Activated CD4-positive, alpha-beta T cell treated with anti-CD3 and anti-CD28 coated beads, Interleukin-2, amount 10 ng/mL, durations not matched to agents 7 days and 5 days (primary cell): Measurements from ENCODE around the gene FAM20A. TPM values are rescaled to one million over a fixed set of nuclear protein-coding genes. Genes with fewer than 3 reads are reported as not detected.
"Not testable (repeated sequence)": the region's sequence is repeated elsewhere in the genome, so short reads cannot be mapped to it uniquely, and the experiment has no call there.

ENCODE experiments used
- CTCF ChIA-PET: fragments of 350-600 bp; sonication (Branson Sonifier 250); formaldehyde crosslinking; loops from one replicate; lab custom pipeline; 2021; ENCODE audit warnings: antibody characterized with exemption; lab: Charles Lee
- POLR2A ChIA-PET: fragments of 350-600 bp; sonication (Branson Sonifier 250); formaldehyde crosslinking; loops from one replicate; lab custom pipeline; 2021; ENCODE audit warnings: antibody characterized with exemption; lab: Charles Lee
- DNase-seq: peaks from one replicate; pipeline ENCODE4 v3.0.0-alpha.2; 2020
- H3K27ac Mint-ChIP-seq: one replicate; pipeline ENCODE4 v1.8.0; 2021; ENCODE audit warnings: mild to moderate bottlenecking, moderate library complexity, mixed read lengths
- H3K27me3 Mint-ChIP-seq: one replicate; pipeline ENCODE4 v1.8.0; 2021; ENCODE audit warnings: mixed read lengths
- H3K36me3 Mint-ChIP-seq: one replicate; pipeline ENCODE4 v1.8.0; 2021; ENCODE audit warnings: low read depth, mixed read lengths
- H3K4me1 Mint-ChIP-seq: one replicate; pipeline ENCODE4 v1.8.0; 2021; ENCODE audit warnings: mixed read lengths
- H3K4me3 Mint-ChIP-seq: one replicate; pipeline ENCODE4 v1.8.0; 2021; ENCODE audit warnings: mild to moderate bottlenecking, moderate library complexity, mixed read lengths
- H3K9me3 Mint-ChIP-seq: one replicate; pipeline ENCODE4 v1.8.0; 2021; ENCODE audit warnings: mixed read lengths
- total RNA-seq, 2 experiments: library from RNA; stranded (reverse); gene quantifications; one replicate each; pipeline ENCODE4 v1.2.3, GENCODE V29; 2021

FAM20A gene
- total RNA-seq, 2 experiments from 2014 or later: not detected

GRCh38 chr17:68592682-68593641, 8.2 kb downstream of the FAM20A start:
- Mint-ChIP-seq H3K9me3 (no peaks in the 10 kb centered on the region), H3K36me3 (no peaks in the 10 kb centered on the region), H3K27me3 (peaks cover 48% of the 10 kb centered on the region), H3K27ac (no peak overlapping the region), H3K4me1 (peaks cover 13% of the 10 kb centered on the region), H3K4me3 (no peak overlapping the region)
- no peak for DNase-seq
- ChIA-PET CTCF (interaction anchor here (0.7 kb wide), 1 partner anchor 25 kb away, joined by 3 read pairs; no protein-coding TSS in a partner anchor), POLR2A (no interaction called here)

DNA sequence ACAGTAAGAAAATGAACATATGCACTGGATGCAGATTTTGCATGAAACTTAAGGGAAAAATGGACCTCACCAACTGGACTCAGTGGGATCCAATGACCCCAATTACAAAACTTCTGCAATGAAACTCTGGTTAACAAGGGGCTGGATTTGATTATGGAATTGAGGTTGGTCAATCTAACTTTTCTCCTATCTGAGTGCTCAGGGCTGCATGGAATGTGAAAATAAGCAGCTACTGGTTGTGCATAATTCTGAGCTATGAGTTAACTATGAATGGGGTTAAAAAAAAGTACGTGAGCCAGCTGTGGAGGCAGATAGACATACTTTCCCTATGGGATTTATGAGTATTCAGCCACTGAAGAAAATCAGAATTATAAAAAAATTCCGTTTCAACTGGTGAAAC, 9.2 kb downstream of the FAM20A start:
- Mint-ChIP-seq H3K27me3 (peaks cover 42% of the 10 kb centered on the region), H3K27ac (no peak overlapping the region), H3K36me3 (no peaks in the 10 kb centered on the region), H3K9me3 (no peaks in the 10 kb centered on the region), H3K4me1 (peaks cover 13% of the 10 kb centered on the region), H3K4me3 (no peak overlapping the region)
- ChIA-PET CTCF (no interaction called here), POLR2A (no interaction called here)
- no peak for DNase-seq

GRCh38 chr17:68591583-68591982, 9.6 kb downstream of the FAM20A start:
- Mint-ChIP-seq H3K27me3 (peaks cover 38% of the 10 kb centered on the region), H3K4me1 (peaks cover 13% of the 10 kb centered on the region), H3K27ac (no peak overlapping the region), H3K9me3 (no peaks in the 10 kb centered on the region), H3K4me3 (no peak overlapping the region), H3K36me3 (no peaks in the 10 kb centered on the region)
- ChIA-PET POLR2A (no interaction called here), CTCF (no interaction called here)
- DNase-seq: no peak

GRCh38 chr17:68589086-68589485, 12.1 kb downstream of the FAM20A start:
- H3K9me3 Mint-ChIP-seq: no peaks in the 10 kb centered on the region
- no peaks in the 10 kb centered on the region for H3K4me1 Mint-ChIP-seq
- H3K27me3 Mint-ChIP-seq: peaks cover 22% of the 10 kb centered on the region
- no peak overlapping the region for H3K4me3 Mint-ChIP-seq
- CTCF ChIA-PET: no interaction called here
- H3K36me3 Mint-ChIP-seq: no peaks in the 10 kb centered on the region
- DNase-seq: no peak
- POLR2A ChIA-PET: no interaction called here
- no peak overlapping the region for H3K27ac Mint-ChIP-seq

DNA sequence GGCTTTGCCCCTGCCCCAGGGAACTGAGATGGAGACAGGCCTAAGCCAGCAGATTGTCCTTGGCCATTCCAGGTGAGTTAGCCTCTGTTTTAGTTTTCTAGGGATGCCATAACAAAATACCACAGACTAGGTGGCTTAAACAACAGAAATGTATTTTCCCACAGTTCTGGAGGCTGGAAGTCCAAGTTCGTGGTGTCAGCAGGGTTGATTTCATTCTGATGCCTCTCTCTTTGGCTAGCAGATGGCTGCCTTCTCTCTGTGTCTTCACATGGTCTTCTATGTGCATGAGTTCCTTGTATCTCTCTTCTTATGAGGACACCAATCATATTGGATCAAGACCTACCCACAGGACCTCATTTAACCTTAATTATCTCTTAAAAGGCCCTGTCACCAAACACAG, 12.8 kb downstream of the FAM20A start:
- POLR2A ChIA-PET: no interaction called here
- Mint-ChIP-seq H3K9me3 (no peaks in the 10 kb centered on the region), H3K27me3 (peaks cover 20% of the 10 kb centered on the region), H3K27ac (no peak overlapping the region), H3K36me3 (no peaks in the 10 kb centered on the region), H3K4me1 (no peaks in the 10 kb centered on the region), H3K4me3 (no peak overlapping the region)
- DNase-seq: no peak
- CTCF ChIA-PET: interaction anchor here (1.2 kb wide), 1 partner anchor 13 kb away, joined by 3 read pairs; no protein-coding TSS in a partner anchor

DNA sequence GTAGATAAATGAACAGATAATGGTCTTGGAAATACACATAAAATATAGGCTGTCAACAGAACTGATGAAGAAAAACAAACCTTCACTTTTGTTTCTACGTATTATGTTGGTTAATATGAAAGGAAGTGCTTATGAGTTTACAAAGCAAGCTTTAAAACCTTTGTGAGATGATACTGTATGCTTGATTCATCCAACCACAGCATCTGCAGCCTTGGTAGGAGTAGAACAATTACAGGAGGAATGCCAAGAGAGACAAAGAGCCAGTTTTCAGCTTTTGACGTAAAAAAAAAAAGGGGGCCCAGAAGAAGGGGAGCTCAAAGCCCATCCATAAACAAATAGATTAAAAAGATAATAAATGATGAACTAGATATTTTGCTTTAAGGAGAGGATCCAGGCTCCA, 13.3 kb downstream of the FAM20A start:
- CTCF ChIA-PET: interaction anchor here (1.2 kb wide), 1 partner anchor 12 kb away, joined by 3 read pairs; no protein-coding TSS in a partner anchor
- no peaks in the 10 kb centered on the region for H3K9me3 Mint-ChIP-seq
- DNase-seq: no peak
- no peak overlapping the region for H3K27ac Mint-ChIP-seq
- H3K36me3 Mint-ChIP-seq: no peaks in the 10 kb centered on the region
- no peak overlapping the region for H3K4me3 Mint-ChIP-seq
- H3K4me1 Mint-ChIP-seq: no peaks in the 10 kb centered on the region
- H3K27me3 Mint-ChIP-seq: peaks cover 18% of the 10 kb centered on the region
- POLR2A ChIA-PET: no interaction called here

GRCh38 chr17:68587026-68587425, 14.1 kb downstream of the FAM20A start:
- POLR2A ChIA-PET: no interaction called here
- H3K27me3 Mint-ChIP-seq: peaks cover 12% of the 10 kb centered on the region
- H3K36me3 Mint-ChIP-seq: no peaks in the 10 kb centered on the region
- no peaks in the 10 kb centered on the region for H3K9me3 Mint-ChIP-seq
- no peaks in the 10 kb centered on the region for H3K4me1 Mint-ChIP-seq
- H3K27ac Mint-ChIP-seq: no peak overlapping the region
- DNase-seq: no peak
- H3K4me3 Mint-ChIP-seq: no peak overlapping the region
- CTCF ChIA-PET: interaction anchor here (1.2 kb wide), 1 partner anchor 11 kb away, joined by 3 read pairs; no protein-coding TSS in a partner anchor

- DNase-seq: no peak
- Mint-ChIP-seq H3K36me3 (no peaks in the 10 kb centered on the region), H3K27me3 (peaks cover 9% of the 10 kb centered on the region), H3K9me3 (no peaks in the 10 kb centered on the region), H3K27ac (no peak overlapping the region), H3K4me1 (no peaks in the 10 kb centered on the region), H3K4me3 (no peak overlapping the region)
- CTCF ChIA-PET: no interaction called here
- POLR2A ChIA-PET: no interaction called here
These were observed 15.5 kb downstream of the FAM20A start for GRCh38 chr17:68585643-68586042.

- no peaks in the 10 kb centered on the region for H3K9me3 Mint-ChIP-seq
- no peak overlapping the region for H3K27ac Mint-ChIP-seq
- CTCF ChIA-PET: interaction anchor here (0.9 kb wide), 1 partner anchor 12 kb away, joined by 4 read pairs; no protein-coding TSS in a partner anchor
- H3K4me3 Mint-ChIP-seq: no peak overlapping the region
- peaks cover 10% of the 10 kb centered on the region for H3K27me3 Mint-ChIP-seq
- H3K36me3 Mint-ChIP-seq: no peaks in the 10 kb centered on the region
- DNase-seq: no peak
- POLR2A ChIA-PET: no interaction called here
- no peaks in the 10 kb centered on the region for H3K4me1 Mint-ChIP-seq
These were observed 16.4 kb downstream of the FAM20A start for GRCh38 chr17:68584581-68585303.

- H3K36me3 Mint-ChIP-seq, H3K27ac Mint-ChIP-seq, H3K27me3 Mint-ChIP-seq, POLR2A ChIA-PET, H3K4me3 Mint-ChIP-seq, H3K4me1 Mint-ChIP-seq, DNase-seq, CTCF ChIA-PET, H3K9me3 Mint-ChIP-seq: not testable (repeated sequence)
These were observed 18.3 kb downstream of the FAM20A start for GRCh38 chr17:68582867-68583266.

GRCh38 chr17:68581863-68582645, 19.1 kb downstream of the FAM20A start:
- Mint-ChIP-seq H3K36me3 (no peaks in the 10 kb centered on the region), H3K27me3 (peaks cover 7% of the 10 kb centered on the region), H3K9me3 (no peaks in the 10 kb centered on the region), H3K4me3 (no peak overlapping the region), H3K4me1 (no peaks in the 10 kb centered on the region), H3K27ac (no peak overlapping the region)
- no peak for DNase-seq
- POLR2A ChIA-PET: no interaction called here
- CTCF ChIA-PET: no interaction called here

DNA sequence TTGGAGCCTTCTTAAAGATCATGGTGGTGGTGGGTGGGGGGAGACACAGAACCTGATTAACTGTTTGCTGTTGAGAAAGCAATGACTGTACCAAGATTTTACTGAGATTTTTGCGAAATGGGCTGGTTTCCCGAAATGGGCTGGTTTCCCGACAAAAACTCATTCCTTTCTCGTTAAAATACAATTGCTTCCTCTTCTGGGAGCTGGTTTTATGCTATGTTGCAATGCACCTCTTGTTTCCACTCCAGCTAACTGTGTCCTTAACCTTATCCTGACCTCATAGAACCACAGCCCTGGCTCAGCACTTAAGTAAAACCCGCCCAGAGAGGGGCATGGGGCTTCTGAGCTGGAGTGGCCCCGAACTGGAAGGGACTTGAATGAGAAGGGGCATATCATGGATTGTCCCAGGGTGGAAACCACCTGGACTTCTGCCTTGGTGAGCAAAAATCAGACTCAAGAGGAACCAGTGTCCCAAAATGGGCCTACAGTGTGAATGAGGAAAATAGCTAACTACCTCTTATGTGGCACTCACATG, 20.9 kb downstream of the FAM20A start:
- peaks cover 7% of the 10 kb centered on the region for H3K27me3 Mint-ChIP-seq
- no peak overlapping the region for H3K27ac Mint-ChIP-seq
- no peak for DNase-seq
- no peaks in the 10 kb centered on the region for H3K9me3 Mint-ChIP-seq
- CTCF ChIA-PET: no interaction called here
- no peaks in the 10 kb centered on the region for H3K36me3 Mint-ChIP-seq
- H3K4me3 Mint-ChIP-seq: no peak overlapping the region
- H3K4me1 Mint-ChIP-seq: no peaks in the 10 kb centered on the region
- POLR2A ChIA-PET: no interaction called here
